OCI-LY3 (cell line): ENCODE measurements around the gene GM2A.

Experiments
- EZH2phosphoT487 ChIP-seq: fragments of 200-600 bp; shearing (Covaris generic); IDR thresholded peaks from 2 replicates; pipeline ENCODE4 v1.6.1; 2018; ENCODE audit warnings: antibody characterized with exemption, mixed run types, low read depth
- TF ChIP-seq, protein P1 (sequence below): fragments of 200-600, 300-600 bp; sonication (generic); IDR thresholded peaks from 2 replicates; pipeline ENCODE4 v1.5.1; 2014; ENCODE audit warnings: antibody characterized with exemption, low read length, low read depth

DNA sequence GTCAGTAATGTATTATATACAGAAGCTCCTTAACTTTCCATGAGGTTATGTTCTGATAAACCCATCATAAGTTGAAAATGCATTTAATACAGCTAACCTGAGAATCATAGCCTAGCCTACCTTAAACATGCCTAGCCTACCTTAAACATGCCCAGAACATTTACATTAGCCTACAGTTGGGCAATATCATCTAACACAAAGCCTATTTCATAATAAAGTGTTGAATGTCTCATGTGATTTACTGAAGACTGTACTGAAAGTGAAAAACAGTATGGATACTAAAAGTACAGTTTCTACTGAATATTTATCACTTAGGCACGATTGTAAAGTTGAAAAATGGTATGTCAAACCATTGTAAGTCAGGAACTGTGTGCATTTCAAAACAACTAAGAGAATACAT, 1.6 kb downstream of the GM2A start:
- TF ChIP-seq, protein P1, sequence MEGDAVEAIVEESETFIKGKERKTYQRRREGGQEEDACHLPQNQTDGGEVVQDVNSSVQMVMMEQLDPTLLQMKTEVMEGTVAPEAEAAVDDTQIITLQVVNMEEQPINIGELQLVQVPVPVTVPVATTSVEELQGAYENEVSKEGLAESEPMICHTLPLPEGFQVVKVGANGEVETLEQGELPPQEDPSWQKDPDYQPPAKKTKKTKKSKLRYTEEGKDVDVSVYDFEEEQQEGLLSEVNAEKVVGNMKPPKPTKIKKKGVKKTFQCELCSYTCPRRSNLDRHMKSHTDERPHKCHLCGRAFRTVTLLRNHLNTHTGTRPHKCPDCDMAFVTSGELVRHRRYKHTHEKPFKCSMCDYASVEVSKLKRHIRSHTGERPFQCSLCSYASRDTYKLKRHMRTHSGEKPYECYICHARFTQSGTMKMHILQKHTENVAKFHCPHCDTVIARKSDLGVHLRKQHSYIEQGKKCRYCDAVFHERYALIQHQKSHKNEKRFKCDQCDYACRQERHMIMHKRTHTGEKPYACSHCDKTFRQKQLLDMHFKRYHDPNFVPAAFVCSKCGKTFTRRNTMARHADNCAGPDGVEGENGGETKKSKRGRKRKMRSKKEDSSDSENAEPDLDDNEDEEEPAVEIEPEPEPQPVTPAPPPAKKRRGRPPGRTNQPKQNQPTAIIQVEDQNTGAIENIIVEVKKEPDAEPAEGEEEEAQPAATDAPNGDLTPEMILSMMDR = no peak
- no peak for TF ChIP-seq EZH2phosphoT487
